Measurements from ENCODE around the gene PIGU. TPM values are rescaled to one million over a fixed set of nuclear protein-coding genes. Genes with fewer than 3 reads are reported as not detected.

The PIGU gene
- total and polyA plus RNA-seq, 2 donors (not counting 3 experiments of a cell fraction or from before 2014, with no cell fraction given) = 20.3 to 81.8 TPM

GRCh38 chr20:34575756-34576155, 101.1 kb downstream of the PIGU start:
- Histone ChIP-seq H3K79me2 (ENCODE audit: control insufficient read depth, insufficient read depth, low read length) (no peaks in the 10 kb centered on the region), H3K36me3 (ENCODE audit: control insufficient read depth in 2 of 2, extremely low read depth in 1 of 2, insufficient read depth in 2 of 2, low read length in 2 of 2) (peaks cover 0 to 1% of the 10 kb centered on the region in 2 experiments), H2AFZ (ENCODE audit: low read depth, low read length) (no peak overlapping the region), H3K9me1 (replicated peaks; ENCODE audit: control insufficient read depth, extremely low read depth, insufficient read depth, low read length) (no peaks in the 10 kb centered on the region), H3K4me1 (ENCODE audit: control insufficient read depth, extremely low read depth, insufficient read depth, low read length) (peaks cover 7% of the 10 kb centered on the region), H3K9ac (replicated peaks; ENCODE audit: extremely low read depth, insufficient read depth, low read length) (no peak overlapping the region), H3K9me3 (replicated peaks; ENCODE audit: control insufficient read depth, insufficient read depth, low read length) (no peaks in the 10 kb centered on the region), H3K4me3 (replicated peaks in 1 of 3; ENCODE audit: insufficient read depth in 1 of 3, low read depth in 1 of 3, low read length in 3 of 3) (no peak overlapping the region), H3K27me3 (ENCODE audit: control insufficient read depth in 2 of 2, insufficient read depth in 2 of 2, low read length in 2 of 2) (no peaks in the 10 kb centered on the region), H3K4me2 (ENCODE audit: insufficient read depth, low read length) (no peak overlapping the region), H4K20me1 (replicated peaks; ENCODE audit: control insufficient read depth, extremely low read depth, insufficient read depth, low read length) (no peaks in the 10 kb centered on the region), H3K27ac (ENCODE audit: insufficient read depth, low read depth, low read length) (no peak overlapping the region)
- no peak for FAIRE-seq
- ChIA-PET POLR2A (no interaction called here), CTCF (interaction anchor here (6.1 kb wide), 1 partner anchor 195 kb away, joined by 92 read pairs; no protein-coding TSS in a partner anchor)
- dilution Hi-C loops (cut with MboI; ENCODE audit: extremely low pct_ligation_motif_present, low sequenced_read_pairs) (no loop called here), intact Hi-C loops (cut with micrococcal nuclease) (no loop called here)
- no peak for TF ChIP-seq POLR2A (IDR thresholded peaks at IDR 0.05; ENCODE audit: low read depth, low read length)
- no peak for TF ChIP-seq POLR2AphosphoS5 (IDR thresholded peaks at IDR 0.05; ENCODE audit: insufficient read depth, low read depth, low read length)
- no peak for TF ChIP-seq JUN (IDR thresholded peaks at IDR 0.05; ENCODE audit: borderline replicate concordance, insufficient read depth, insufficient read length, low read depth)
- no TSS peak for BruUV-seq (replicated peaks)
- DNase-seq (ENCODE audit: low read depth, low spot score) = no peak

- no peak overlapping the region for H3K27ac ChIP-seq (ENCODE audit: insufficient read depth, low read depth, low read length)
- peaks cover 11% of the 10 kb centered on the region for H3K4me1 ChIP-seq (ENCODE audit: control insufficient read depth, extremely low read depth, insufficient read depth, low read length)
- DNase-seq (ENCODE audit: low read depth, low spot score) (no peak), FAIRE-seq (no peak)
- POLR2A ChIA-PET = no interaction called here
- no peak overlapping the region for H3K4me2 ChIP-seq (ENCODE audit: insufficient read depth, low read length)
- no peaks in the 10 kb centered on the region for H4K20me1 ChIP-seq (replicated peaks; ENCODE audit: control insufficient read depth, extremely low read depth, insufficient read depth, low read length)
- TF ChIP-seq JUN (IDR thresholded peaks at IDR 0.05; ENCODE audit: borderline replicate concordance, insufficient read depth, insufficient read length, low read depth) = no peak
- no peak for TF ChIP-seq MAX (IDR thresholded peaks at IDR 0.05; ENCODE audit: insufficient read depth, insufficient read length)
- no peak for TF ChIP-seq CTCF (IDR thresholded peaks at IDR 0.05; ENCODE audit: extremely low read depth in 1 of 2, insufficient read depth in 1 of 2, low read depth in 1 of 2, low read length in 2 of 2)
- TF ChIP-seq FOS (IDR thresholded peaks at IDR 0.05; ENCODE audit: borderline replicate concordance, insufficient read depth, low read length) = no peak
- H3K36me3 ChIP-seq (ENCODE audit: control insufficient read depth in 2 of 2, extremely low read depth in 1 of 2, insufficient read depth in 2 of 2, low read length in 2 of 2) = peaks cover 0 to 1% of the 10 kb centered on the region in 2 experiments
- H3K4me3 ChIP-seq (replicated peaks in 1 of 3; ENCODE audit: insufficient read depth in 1 of 3, low read depth in 1 of 3, low read length in 3 of 3) = no peak overlapping the region
- dilution Hi-C loops (cut with MboI; ENCODE audit: extremely low pct_ligation_motif_present, low sequenced_read_pairs) (no loop called here), intact Hi-C loops (cut with micrococcal nuclease) (no loop called here)
- no peaks in the 10 kb centered on the region for H3K79me2 ChIP-seq (ENCODE audit: control insufficient read depth, insufficient read depth, low read length)
- no peaks in the 10 kb centered on the region for H3K9me3 ChIP-seq (replicated peaks; ENCODE audit: control insufficient read depth, insufficient read depth, low read length)
- H2AFZ ChIP-seq (ENCODE audit: low read depth, low read length) = no peak overlapping the region
- H3K9ac ChIP-seq (replicated peaks; ENCODE audit: extremely low read depth, insufficient read depth, low read length) = no peak overlapping the region
- BruUV-seq (replicated peaks) = no TSS peak
- CTCF ChIA-PET = interaction anchor here (6.1 kb wide), 1 partner anchor 195 kb away, joined by 92 read pairs; no protein-coding TSS in a partner anchor
- no peaks in the 10 kb centered on the region for H3K27me3 ChIP-seq (ENCODE audit: control insufficient read depth in 2 of 2, insufficient read depth in 2 of 2, low read length in 2 of 2)
- H3K9me1 ChIP-seq (replicated peaks; ENCODE audit: control insufficient read depth, extremely low read depth, insufficient read depth, low read length) = no peaks in the 10 kb centered on the region
Observed at GRCh38 chr20:34575271-34575670, 101.6 kb downstream of the PIGU start.

Data from endothelial cell of umbilical vein (primary cell).